GM12891 (cell line): ENCODE measurements around the gene FUS.

Experiments used
- POLR2A ChIP-seq: IDR thresholded peaks from 2 replicates; pipeline ENCODE4 v1.6.1; 2011; ENCODE audit warnings: low read depth, low read length, control low read depth
- POLR2AphosphoS5 ChIP-seq: IDR thresholded peaks from 2 replicates; pipeline ENCODE4 v1.6.1; 2011; ENCODE audit warnings: low read depth, low read length, control low read depth
- SPI1 ChIP-seq: IDR thresholded peaks from 2 replicates; pipeline ENCODE4 v1.6.1; 2011; ENCODE audit warnings: low read depth, low read length, control low read depth
- TAF1 ChIP-seq: IDR thresholded peaks from 2 replicates; pipeline ENCODE4 v1.6.1; 2011; ENCODE audit warnings: low read depth, low read length, control low read depth

DNA sequence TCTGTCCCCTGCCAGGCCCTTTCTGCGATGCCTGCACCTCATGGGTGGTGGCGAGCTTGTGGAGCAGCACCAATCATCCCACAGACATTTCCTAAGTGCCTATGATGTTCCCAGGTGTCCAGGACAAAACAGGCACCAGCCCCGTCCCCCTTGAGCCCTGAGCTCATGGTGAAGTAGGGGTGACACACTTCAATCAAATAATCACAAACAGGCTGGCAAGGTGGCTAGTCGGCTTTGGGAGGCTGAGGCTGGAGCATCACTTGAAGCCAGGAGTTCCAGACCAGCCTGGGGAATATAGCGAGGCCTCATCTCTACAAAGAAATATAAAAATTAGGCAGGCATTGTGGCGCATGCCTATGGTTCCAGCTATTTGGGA, 43.7 kb upstream of the FUS start:
- no peak for TF ChIP-seq POLR2A
- TF ChIP-seq SPI1: no peak
- TF ChIP-seq POLR2AphosphoS5: no peak
- no peak for TF ChIP-seq TAF1
